Erythroblast (primary cell): ENCODE results near the gene LMNB1.

Experiments used
- GATA1 ChIP-seq: IDR thresholded peaks from 2 replicates; pipeline ENCODE4 v1.6.1; 2011; ENCODE audit warnings: low read depth, mild to moderate bottlenecking, control low read depth, low read length, moderate library complexity
- POLR2A ChIP-seq: IDR thresholded peaks from 2 replicates; pipeline ENCODE4 v1.6.1; 2011; ENCODE audit warnings: mild to moderate bottlenecking, low read length

GRCh38 chr5:126863402-126863801 is 86.5 kb downstream of the LMNB1 start:
- TF ChIP-seq POLR2A (no peak), GATA1 (no peak)
